Measurements from ENCODE around the gene GPRIN2. TPM values are rescaled to one million over a fixed set of nuclear protein-coding genes. Genes with fewer than 3 reads are reported as not detected.

The GPRIN2 gene
- total and polyA plus RNA-seq, 2 donors, result 0.24 to 0.82 TPM

Other genes starting within 250 kb of the GPRIN2 start
- 8.6 TPM for gene ANXA8L1, start 180.9 kb downstream of the GPRIN2 start, total RNA-seq
- gene ANXA8L1, start 180.9 kb downstream of the GPRIN2 start, polyA plus RNA-seq, result 46.1 TPM
- 0.05 TPM for gene NPY4R, start 90.7 kb downstream of the GPRIN2 start, total RNA-seq
- gene NPY4R, start 90.7 kb downstream of the GPRIN2 start, polyA plus RNA-seq, result 0.09 TPM
- 0.80 TPM for gene SYT15, start 22.5 kb upstream of the GPRIN2 start, total RNA-seq
- 2.6 TPM for gene SYT15, start 22.5 kb upstream of the GPRIN2 start, polyA plus RNA-seq

All from thymus (tissue), 2 donors.